Activated T-cell treated with anti-CD3 and anti-CD28 coated beads for 24 hours (primary cell): ENCODE data around the gene CNBD2.
A peak's percentile ranks its signal among the peaks of the same experiment; 100 is the strongest.
"Not testable (repeated sequence)": the region's sequence is repeated elsewhere in the genome, so short reads cannot be mapped to it uniquely, and the experiment has no call there.

Source experiments
- DNase-seq: peaks from one replicate; pipeline ENCODE4 v3.0.0-alpha.2; 2020; ENCODE audit warnings: low read depth

Gene CNBD2

GRCh38 chr20:35967979-35968640 is at the start of gene CNBD2:
Gene CNBD2, plus strand, starts transcription at chr20:35968590. Its CDS starts 173 bp downstream, at chr20:35968763.
- DNase-seq = no peak

DNA sequence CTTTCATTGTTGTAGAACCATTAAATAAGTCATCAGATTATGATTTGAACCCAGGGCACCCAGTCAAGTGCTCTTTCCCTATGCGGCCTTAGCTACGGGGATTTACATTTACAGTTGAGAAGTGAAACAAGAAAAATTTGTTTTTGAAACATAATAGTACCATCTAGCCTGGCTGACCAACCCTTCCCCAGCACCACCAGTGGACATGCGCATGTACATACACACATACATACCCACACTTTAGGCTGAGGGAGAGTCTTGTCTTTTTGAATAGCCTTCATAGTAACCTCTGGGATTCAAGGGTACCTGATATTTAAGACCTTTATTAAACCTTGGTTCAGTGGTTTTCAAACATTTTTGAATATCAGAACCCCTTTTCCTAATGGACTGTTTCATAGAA is 47.9 kb upstream of the CNBD2 start:
- DNase-seq = no peak

- no peak for DNase-seq
These were observed 39.1 kb upstream of the CNBD2 start for GRCh38 chr20:35929301-35929700.

DNA sequence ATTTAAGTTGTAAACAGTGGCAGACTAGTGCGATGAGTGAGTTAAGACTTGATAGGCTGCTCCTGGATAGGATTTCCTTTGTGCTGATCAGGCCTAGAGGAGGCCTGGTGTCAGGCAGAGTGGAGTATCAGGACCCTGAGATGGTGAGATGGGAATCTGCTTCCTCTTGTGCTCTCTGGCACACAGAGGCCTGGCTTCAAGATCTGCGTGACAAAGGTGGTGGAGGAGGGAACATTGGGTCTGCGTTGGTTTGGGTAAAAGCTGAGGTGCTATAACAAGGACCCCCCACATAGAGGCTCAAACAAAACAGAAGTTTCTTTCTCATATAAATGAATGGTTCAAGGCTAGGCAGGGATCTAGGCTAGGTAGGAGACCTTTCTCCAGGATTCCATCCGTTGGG is 34.3 kb upstream of the CNBD2 start:
- DNase-seq = no peak

DNA sequence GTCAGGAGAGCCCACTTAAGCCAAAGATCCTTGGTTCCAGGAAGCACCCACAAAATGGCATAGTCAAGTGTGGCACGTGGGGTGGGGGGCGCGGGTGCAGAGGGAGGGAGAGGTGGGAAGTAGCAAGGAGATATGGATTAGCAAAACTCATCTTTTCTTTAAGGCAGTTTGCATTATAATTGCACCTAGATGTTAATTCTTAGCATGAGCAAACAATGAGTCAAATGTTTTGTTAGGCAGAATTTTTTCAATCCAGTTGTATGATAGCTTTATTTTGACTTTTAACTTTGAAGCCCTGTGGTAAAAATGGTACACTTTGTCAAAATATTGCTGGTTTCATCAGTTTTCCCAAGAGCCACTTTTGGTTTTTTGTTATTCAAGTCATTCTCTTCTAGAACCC is 29.1 kb upstream of the CNBD2 start:
- no peak for DNase-seq

DNA sequence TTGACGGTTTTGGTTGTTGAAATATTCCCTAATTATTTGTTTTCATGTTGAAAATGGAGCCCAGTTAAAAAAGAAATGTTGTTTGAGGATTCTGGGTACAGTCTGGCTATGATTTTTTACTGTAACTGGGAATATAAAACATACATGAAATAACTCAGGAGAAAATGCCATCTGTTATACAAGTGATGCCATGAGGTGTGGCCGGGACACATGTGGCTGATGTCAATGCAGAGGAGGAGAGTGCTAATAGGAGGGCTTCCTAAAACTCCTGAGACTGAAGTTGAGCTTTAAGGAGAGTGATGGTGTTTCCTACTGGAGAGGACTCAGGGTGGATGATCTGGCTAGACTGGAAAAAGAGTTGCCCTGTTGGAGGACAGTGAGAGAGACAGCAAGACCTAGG is 26.8 kb upstream of the CNBD2 start:
- no peak for DNase-seq

DNA sequence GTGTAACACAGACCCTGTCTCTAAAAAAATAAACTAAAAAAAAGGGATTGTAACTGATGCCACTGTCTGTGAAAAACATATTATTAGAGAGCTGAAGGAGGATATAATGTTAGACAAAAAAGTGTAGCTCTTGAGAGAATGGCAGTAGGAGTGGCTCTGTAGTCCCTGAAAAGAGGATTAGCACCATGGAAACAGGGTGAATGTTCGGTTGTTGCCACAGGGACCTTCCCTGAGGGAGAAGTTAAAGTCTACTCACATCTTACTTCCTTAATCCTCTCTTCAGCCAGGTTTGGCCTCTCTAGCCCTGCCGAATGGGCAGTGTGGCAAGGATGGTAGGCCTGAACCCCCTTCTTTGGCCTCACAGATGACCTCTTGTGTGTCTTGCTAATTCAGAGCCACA is 26.1 kb upstream of the CNBD2 start:
- DNase-seq = no peak

- DNase-seq = peak; percentile 17
These were observed 20.9 kb upstream of the CNBD2 start for GRCh38 chr20:35947489-35947888.

DNA sequence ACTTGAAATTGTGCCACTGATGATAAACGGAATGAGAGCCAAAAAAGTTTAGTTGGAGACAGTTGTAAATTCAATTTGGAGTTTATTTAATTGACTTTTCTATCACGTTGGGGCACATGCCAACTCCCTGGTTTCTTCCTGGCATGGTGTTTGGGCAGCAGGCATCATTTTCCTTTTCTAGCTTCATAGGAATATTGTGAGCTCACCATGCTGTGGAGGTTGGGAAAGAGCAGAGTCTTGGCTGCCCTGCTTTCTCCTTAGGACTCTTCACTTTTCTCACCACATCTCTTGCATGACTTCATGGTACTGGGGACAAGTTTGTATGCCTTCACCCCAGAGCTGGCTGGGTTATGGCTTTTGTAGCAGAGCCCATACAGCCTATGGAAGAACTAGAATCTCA is 20.5 kb upstream of the CNBD2 start:
- DNase-seq = no peak

DNA sequence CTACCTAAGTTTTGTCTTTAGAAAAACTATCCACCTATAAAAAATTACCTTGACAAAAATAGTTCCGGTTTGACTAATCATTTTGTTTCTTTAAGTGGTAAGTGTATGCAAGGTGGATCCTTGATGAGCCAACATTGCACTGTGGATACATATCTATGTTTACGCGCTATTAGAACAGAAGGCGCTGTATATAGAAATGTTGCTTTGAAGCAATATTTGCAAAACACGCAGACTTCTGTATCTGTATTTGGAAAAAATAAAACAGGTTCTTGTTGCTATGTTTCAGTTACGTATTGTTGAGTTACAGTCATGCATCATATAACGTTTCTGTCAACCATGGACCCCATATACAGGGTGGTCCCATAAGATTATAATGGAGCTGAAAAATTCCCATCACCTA is 18.3 kb upstream of the CNBD2 start:
- no peak for DNase-seq

- not testable (repeated sequence) for DNase-seq
These were observed 16.3 kb upstream of the CNBD2 start for GRCh38 chr20:35952080-35952479.

DNA sequence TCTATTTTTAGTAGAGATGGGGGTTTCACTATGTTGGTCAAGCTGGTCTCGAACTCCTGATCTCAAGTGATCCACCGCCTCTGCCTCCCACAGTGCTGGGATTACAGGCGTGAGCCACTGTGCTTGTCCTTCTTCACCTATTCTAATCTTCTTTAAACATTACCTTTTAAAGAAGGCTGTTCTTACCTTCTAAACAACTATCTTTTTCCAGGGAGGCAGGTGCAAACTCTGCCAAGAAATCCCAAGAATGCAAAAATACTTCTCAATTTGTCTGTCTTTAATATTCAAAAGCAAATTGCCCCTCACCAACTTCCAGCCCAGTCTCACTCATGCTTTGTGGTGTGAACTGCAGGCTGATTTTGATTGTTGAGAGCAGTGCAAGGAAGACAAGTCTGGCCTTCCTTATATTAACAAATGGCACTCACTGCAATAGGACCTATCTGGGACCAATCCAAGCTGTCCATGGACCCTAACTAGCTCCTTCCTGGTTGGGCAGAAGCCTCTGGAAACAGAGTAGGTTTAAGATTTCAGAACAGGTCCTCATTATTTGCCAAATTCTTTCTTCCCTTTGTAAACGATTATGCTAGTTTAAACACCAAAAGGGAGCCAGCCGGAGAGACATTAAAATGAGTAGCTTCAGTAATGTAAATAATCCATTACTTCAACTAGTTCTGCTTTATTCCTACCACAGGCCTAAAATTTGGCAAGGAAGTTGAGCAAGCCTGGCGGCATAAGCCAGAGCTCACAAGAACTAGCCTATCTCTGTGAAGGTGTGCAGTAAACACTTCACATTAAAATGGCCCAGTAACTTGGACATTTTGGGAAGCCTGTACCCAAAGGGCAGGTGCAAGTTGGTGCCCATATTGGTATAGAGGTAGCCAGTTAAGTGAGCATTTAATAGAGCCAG is 15.7 kb upstream of the CNBD2 start:
- no peak for DNase-seq

DNA sequence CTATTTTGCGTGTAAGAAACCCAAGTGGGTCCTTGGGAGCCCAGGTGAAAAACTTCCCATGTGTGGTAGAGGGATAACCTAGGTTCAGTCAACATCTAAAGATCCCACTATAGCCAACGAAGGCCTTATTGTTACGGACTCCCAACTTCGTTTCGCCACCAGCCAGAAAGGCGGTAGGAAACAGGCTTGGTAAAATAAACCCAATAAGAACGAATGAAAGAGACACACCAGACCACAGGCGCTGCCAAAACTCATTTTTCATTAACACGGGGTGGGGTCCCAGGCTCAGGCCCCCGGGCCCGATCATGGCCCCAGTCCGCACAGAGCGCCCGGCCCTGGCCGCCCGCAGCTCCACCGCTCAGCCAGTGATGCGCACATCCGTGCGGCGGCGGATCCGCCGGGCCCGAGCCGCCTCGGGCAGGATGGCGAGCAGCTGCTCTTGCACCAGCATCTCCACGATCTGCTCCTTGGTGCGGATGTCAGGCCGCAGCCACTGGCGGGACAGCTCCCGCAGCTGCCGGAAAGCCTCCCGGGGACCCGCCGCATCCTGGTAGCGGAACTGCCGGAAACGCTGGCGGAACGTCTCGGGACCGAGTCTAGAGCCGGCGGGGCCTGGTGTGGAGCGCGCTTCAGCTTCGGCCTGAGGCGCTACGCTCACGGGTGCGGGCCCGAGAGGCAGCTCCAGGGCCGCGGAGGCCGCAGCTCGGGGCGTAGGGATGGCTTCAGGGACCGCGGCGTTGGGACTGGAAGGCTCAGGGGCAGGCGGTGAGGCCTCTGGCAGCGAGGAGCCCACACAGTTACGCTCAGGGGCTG is 14.8 kb upstream of the CNBD2 start:
- DNase-seq = peak; percentile 54

DNA sequence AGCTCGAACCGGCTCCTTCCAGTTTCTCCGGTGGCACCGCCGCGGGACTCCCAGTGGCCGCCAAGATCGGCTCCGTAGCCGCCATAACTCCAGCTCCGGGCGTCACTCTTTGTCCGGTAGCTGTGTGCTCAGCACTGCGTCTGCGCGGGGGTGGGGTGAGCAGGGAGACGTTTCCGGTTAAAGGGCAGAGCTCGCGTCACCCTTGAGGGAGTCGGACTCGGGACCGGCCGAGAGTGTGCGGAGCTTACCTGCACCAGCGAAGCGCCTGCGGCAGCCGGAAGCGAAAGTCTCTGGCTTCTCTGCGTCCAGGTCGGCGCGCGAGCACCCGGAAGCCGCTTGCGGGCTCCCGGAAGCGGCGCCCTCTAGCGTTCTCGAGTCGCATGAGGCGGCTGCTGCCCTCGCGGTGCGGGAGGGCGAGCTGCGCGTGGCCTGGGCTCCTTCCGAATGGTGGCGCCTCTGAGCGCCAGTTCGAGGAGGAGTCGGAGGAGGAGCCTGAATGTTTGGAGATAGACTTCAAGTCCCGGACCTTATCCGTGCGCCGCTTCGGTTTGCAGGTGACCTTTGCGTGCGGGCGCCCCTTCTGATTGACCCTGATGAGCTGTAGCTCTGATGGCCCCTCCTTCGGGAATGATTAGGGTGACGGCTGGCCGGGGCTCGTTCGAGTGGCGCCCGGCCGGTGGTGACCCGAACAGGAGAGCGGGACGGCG is 14.0 kb upstream of the CNBD2 start, which contains the start of gene SCAND1:
Gene SCAND1 (minus strand): TSS at position 303 of the 707 bp plus-strand sequence. CDS start 218 bp downstream, at position 85.
- peak; percentile 95 for DNase-seq

- DNase-seq = no peak
These were observed 13.5 kb upstream of the CNBD2 start for GRCh38 chr20:35954907-35955251.

- DNase-seq = no peak
These were observed 11.8 kb upstream of the CNBD2 start for GRCh38 chr20:35956616-35957015.

GRCh38 chr20:35959291-35959690 is 9.1 kb upstream of the CNBD2 start:
- not testable (repeated sequence) for DNase-seq

DNA sequence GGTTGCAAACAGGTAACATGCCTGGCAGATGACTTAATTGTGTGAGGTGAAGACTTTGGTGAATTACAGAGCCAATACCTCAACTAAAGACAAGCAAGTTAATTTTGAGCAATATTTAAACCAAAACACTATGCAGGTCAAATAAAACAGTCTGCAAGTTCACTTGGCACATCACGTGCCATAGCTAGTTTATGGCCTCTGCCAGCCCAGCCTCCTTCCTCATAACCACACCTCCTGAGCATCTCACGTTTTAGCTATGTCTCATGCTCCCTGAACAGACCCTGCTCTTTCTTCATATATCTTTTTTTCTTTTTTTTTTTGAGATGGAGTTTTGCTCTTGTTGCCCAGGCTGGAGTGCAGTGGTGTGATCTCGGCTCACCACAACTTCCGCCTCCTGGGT is 4.5 kb upstream of the CNBD2 start:
- DNase-seq = no peak

DNA sequence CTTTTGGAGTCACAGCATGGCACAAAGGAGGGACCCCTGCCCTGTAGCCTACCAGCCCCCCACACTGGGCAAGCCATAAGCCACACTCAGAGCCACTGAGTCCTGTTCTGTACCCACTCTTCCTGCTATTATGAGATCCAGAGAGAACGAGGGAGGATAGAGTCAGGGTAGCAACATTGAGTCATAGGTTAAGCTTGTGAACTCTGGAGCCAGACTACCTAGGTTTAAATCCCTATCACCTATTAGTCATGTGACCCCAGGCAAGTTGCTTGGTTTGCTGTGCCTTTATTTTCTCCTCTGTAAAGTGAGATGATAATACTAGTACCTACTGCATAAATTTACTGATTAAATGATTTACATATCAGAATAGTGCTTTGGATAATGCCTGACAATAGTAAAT is 540 bp downstream of the CNBD2 start:
- DNase-seq = no peak

- no peak for DNase-seq
These were observed 3.6 kb downstream of the CNBD2 start for GRCh38 chr20:35971981-35972380.

DNA sequence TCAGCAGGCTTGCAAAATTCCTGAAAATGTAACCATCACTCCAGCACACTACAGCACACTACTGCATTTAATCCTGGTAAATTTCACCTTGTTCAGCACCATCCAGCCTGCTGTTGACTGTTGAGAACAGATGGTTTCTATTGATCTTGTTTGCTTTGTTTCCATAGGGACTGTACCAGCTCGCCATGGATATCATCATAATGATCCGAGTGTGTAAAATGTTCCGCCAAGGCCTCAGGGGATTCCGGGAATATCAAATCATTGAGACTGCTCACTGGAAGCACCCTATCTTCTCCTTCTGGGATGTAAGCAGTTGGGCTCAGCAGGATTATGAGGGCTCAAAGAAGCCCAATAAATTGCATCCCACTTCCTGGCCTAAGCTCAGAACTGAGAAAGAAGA is 4.1 kb downstream of the CNBD2 start:
- no peak for DNase-seq

- DNase-seq = no peak
These were observed 5.9 kb downstream of the CNBD2 start for GRCh38 chr20:35974256-35974655.
